Left lung (tissue), 10 donors: ENCODE data around the gene SERPINE1. TPM values are rescaled to one million over a fixed set of nuclear protein-coding genes. Genes with fewer than 3 reads are reported as not detected.

Experiments used
- ATAC-seq: fragments of 200-7000 bp; cut with Tn5 transposase; one replicate; pipeline ENCODE4 v1.9.1; 2020; ENCODE audit warnings: moderate library complexity
- DNase-seq, 4 donors: peaks; one replicate each; pipeline ENCODE4 v3.0.0-alpha.2; 2013 to 2020
- H3K27ac ChIP-seq, 2 donors: fragments of 200-600 bp; sonication (generic) in 1 of 2; one replicate each; pipeline versions ENCODE4 v1.5.0 to v1.8.0; 2020 to 2021
- H3K27me3 ChIP-seq, 2 donors: fragments of 200-600 bp; sonication (generic) in 1 of 2; one replicate each; pipeline versions ENCODE4 v1.5.0 to v1.8.0; 2020 to 2021
- H3K36me3 ChIP-seq, 2 donors: fragments of 200-600 bp; sonication (generic) in 1 of 2; one replicate each; pipeline versions ENCODE4 v1.5.0 to v1.8.0; 2020 to 2021
- H3K4me1 ChIP-seq, 2 donors: fragments of 200-600 bp; one replicate each; pipeline ENCODE4 v1.8.0; 2021
- H3K4me3 ChIP-seq, 2 donors: fragments of 200-600 bp; sonication (generic) in 1 of 2; one replicate each; pipeline versions ENCODE4 v1.5.0 to v1.8.0; 2020 to 2021; ENCODE audit warnings: mild to moderate bottlenecking in 1 of 2
- H3K9me3 ChIP-seq, 2 donors: fragments of 200-600 bp; sonication (generic) in 1 of 2; one replicate each; pipeline versions ENCODE4 v1.5.0 to v1.8.0; 2020 to 2021
- intact Hi-C, 2 donors: fragments of 100-400 bp; cut with DNase I; formaldehyde crosslinking; loops; one replicate each; pipeline versions ENCODE4 v1.11.2 to v1.14.2; 2022
- polyA plus RNA-seq, 6 donors: library from polyadenylated mRNA; unstranded; fragments of 120-200 nt; gene quantifications; one replicate each; pipeline ENCODE4 v1.2.1, GENCODE V29; 2013; ENCODE audit not compliant: insufficient read length in 6 of 6
- total RNA-seq, 2 donors: library from RNA; stranded (reverse); fragmentation: NEBNext Ultra II Directional; extraction: Animal tissue kit (Norgen Biotek cat#: 25700); gene quantifications; one replicate each; pipeline ENCODE4 v1.2.1, GENCODE V29; 2021
- TF ChIP-seq, protein P1 (sequence below), 2 donors: fragments of 200-600 bp; sonication (generic) in 1 of 2; IDR thresholded peaks; one replicate each; pipeline versions ENCODE4 v1.5.0 to v1.8.0; 2021; ENCODE audit warnings: antibody characterized with exemption in 2 of 2
- donor health status: DM: no; HTN: yes; CAD: no.
- donor health status: DM: no; HTN: no; CAD: no.

The SERPINE1 gene
- total and polyA plus RNA-seq, 8 donors: 2.5 to 80.5 (median 3.9) TPM

DNA sequence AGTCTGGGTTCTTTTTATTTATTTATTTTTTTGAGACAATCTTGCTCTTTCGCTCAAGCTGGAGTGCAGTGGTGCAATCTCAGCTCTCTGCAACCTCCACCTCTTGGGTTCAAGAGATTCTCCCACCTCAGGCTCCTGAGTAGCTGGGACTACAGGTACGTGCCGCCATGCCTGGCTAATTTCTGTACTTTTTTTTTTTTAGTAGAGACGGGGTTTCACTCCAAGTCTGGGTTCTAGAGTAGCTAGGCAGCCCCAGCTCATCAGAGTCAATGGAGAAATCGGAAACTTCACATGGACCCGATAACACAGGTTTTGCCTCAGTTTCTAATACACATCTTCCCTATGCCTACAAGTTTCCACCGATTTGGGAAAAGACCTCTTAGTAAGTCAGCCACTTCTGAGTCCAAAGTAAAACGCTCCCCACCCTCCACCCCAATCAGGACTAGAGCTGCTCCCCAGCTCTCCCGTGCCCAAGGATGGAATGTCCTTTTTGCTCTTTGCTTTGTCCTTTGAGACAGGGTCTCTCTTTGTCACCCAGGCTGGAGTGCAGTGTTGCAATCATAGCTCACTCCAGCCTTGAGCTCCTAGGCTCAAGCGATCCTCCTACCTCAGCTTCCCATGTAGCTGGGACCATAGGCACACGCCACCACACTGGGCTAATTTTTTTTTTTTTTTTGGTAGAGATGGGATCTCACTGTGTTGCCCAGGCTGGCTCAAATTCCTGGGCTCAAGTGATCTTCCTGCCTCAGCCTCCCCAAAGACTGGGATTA lies 3.8 kb upstream of the SERPINE1 start:
- TF ChIP-seq, protein P1, sequence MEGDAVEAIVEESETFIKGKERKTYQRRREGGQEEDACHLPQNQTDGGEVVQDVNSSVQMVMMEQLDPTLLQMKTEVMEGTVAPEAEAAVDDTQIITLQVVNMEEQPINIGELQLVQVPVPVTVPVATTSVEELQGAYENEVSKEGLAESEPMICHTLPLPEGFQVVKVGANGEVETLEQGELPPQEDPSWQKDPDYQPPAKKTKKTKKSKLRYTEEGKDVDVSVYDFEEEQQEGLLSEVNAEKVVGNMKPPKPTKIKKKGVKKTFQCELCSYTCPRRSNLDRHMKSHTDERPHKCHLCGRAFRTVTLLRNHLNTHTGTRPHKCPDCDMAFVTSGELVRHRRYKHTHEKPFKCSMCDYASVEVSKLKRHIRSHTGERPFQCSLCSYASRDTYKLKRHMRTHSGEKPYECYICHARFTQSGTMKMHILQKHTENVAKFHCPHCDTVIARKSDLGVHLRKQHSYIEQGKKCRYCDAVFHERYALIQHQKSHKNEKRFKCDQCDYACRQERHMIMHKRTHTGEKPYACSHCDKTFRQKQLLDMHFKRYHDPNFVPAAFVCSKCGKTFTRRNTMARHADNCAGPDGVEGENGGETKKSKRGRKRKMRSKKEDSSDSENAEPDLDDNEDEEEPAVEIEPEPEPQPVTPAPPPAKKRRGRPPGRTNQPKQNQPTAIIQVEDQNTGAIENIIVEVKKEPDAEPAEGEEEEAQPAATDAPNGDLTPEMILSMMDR (IDR thresholded peaks at IDR 0.05): no peak

DNA sequence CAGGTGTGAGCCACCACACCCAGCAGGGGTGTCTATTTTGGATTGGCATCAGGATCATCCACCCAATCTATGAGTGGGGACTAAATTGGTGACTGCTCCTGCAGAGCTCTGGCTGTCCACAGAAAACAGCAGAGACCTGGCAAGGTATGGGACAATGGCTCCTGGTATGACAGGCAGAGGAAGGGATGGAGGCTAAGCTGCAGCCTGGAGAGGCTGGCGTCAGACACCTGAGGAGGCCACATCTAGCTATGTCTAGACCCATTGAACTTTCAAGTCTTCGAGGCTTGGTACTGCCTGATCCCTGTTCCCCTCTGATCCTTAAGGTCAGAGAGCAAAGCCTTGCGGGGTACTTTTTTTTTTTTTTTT lies 3.2 kb upstream of the SERPINE1 start:
- TF ChIP-seq, protein P1 (IDR thresholded peaks at IDR 0.05): no peak
- no peaks in the 10 kb centered on the region for H3K9me3 ChIP-seq
- intact Hi-C loops: no loop called here
- H3K4me3 ChIP-seq: no peak overlapping the region
- H3K36me3 ChIP-seq: no peaks in the 10 kb centered on the region
- peaks cover 0 to 58% of the 10 kb centered on the region in 2 donors for H3K27me3 ChIP-seq
- H3K27ac ChIP-seq: peak overlapping the region in 1 of 2 donors; percentile 74
- DNase-seq: no peak
- ATAC-seq: no peak
- peaks cover 17 to 70% of the 10 kb centered on the region in 2 donors for H3K4me1 ChIP-seq

More for the DNA sequence above, 3.8 kb upstream of the SERPINE1 start:
- ATAC-seq (no peak), DNase-seq (no peak)
- H3K27ac ChIP-seq: peak overlapping the region; percentile 74 to 84
- no peaks in the 10 kb centered on the region for H3K9me3 ChIP-seq
- H3K27me3 ChIP-seq: peaks cover 0 to 58% of the 10 kb centered on the region in 2 donors
- intact Hi-C loops: no loop called here
- H3K36me3 ChIP-seq: no peaks in the 10 kb centered on the region
- H3K4me1 ChIP-seq: peaks cover 17 to 71% of the 10 kb centered on the region in 2 donors
- H3K4me3 ChIP-seq: no peak overlapping the region

DNA sequence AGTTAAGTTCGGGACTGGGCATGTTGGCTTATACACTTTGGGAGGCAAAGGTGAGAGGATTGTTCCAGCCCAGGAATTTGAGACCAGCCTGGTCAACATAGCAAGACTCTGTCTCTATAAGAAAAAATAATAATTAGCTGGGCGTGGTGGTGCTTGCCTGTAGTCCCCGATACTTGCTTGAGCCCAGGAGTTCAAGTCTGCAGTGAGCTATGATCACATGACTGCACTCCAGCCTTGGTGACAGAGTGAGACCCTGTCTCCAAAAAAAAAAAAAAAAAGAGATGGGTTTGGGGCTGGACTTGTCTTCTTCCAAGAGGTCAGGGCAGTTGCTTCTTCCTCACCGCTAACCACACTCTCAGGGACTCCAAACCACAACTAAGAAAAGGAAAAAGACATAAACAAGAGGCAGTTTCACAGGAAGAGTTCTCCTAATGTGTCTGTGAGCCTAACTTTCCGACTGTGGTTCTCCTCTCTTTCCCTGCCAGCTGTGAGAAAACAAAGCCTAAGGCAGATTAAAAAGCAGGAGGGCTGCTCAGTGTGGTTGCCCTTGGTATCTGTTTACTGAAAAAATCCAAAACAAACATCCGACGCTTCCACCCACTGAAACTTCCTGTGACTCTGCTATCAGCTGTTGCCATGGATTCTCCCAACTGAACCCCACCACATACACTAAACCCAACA lies 2.4 kb upstream of the SERPINE1 start:
- peaks cover 17 to 71% of the 10 kb centered on the region in 2 donors for H3K4me1 ChIP-seq
- intact Hi-C loops: no loop called here
- no peak overlapping the region for H3K4me3 ChIP-seq
- H3K27me3 ChIP-seq: peaks cover 0 to 58% of the 10 kb centered on the region in 2 donors
- H3K9me3 ChIP-seq: no peaks in the 10 kb centered on the region
- ATAC-seq (peak; percentile 7), DNase-seq (peak in 1 of 4 donors; percentile 65)
- TF ChIP-seq, protein P1 (IDR thresholded peaks at IDR 0.05): no peak
- peak overlapping the region; percentile 63 to 83 for H3K27ac ChIP-seq
- H3K36me3 ChIP-seq: no peaks in the 10 kb centered on the region

DNA sequence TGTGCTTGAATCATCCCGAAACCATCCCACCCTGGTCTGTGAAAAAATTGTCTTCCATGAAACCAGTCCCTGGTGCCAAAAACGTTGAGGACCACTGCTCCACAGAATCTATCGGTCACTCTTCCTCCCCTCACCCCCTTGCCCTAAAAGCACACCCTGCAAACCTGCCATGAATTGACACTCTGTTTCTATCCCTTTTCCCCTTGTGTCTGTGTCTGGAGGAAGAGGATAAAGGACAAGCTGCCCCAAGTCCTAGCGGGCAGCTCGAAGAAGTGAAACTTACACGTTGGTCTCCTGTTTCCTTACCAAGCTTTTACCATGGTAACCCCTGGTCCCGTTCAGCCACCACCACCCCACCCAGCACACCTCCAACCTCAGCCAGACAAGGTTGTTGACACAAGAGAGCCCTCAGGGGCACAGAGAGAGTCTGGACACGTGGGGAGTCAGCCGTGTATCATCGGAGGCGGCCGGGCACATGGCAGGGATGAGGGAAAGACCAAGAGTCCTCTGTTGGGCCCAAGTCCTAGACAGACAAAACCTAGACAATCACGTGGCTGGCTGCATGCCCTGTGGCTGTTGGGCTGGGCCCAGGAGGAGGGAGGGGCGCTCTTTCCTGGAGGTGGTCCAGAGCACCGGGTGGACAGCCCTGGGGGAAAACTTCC lies 784 bp upstream of the SERPINE1 start:
- H3K9me3 ChIP-seq: no peaks in the 10 kb centered on the region
- peak overlapping the region; percentile 63 to 83 for H3K27ac ChIP-seq
- ATAC-seq (peak; percentile 38), DNase-seq (peak in 3 of 4 donors; percentile 54 to 77 (median 75))
- H3K4me3 ChIP-seq: no peak overlapping the region
- TF ChIP-seq, protein P1 (IDR thresholded peaks at IDR 0.05): no peak
- intact Hi-C loops: no loop called here
- H3K36me3 ChIP-seq: peaks cover 0 to 10% of the 10 kb centered on the region in 2 donors
- H3K4me1 ChIP-seq: peaks cover 17 to 75% of the 10 kb centered on the region in 2 donors
- H3K27me3 ChIP-seq: peaks cover 0 to 58% of the 10 kb centered on the region in 2 donors
